DOHH2 (cell line): Measurements from ENCODE around the gene BTF3.

ENCODE experiments used
- H3F3A ChIP-seq: fragments of 200-600 bp; sonication (generic), shearing (Covaris generic); 2 replicates; pipeline ENCODE4 v1.6.0; 2016; ENCODE audit warnings: antibody characterized with exemption, mild to moderate bottlenecking; ENCODE audit not compliant: control insufficient read depth, insufficient read depth
- H3K27ac ChIP-seq: fragments of 200-600 bp; sonication (generic); 2 replicates; pipeline ENCODE4 v1.5.1; 2014; ENCODE audit warnings: low read depth, mild to moderate bottlenecking, low read length, moderate library complexity
- H3K27me3 ChIP-seq: fragments of 200-600 bp; sonication (generic); 2 replicates; pipeline ENCODE4 v1.6.1; 2014; ENCODE audit warnings: mild to moderate bottlenecking, low read length, mixed read lengths; ENCODE audit not compliant: control insufficient read depth
- H3K36me3 ChIP-seq: fragments of 200-600 bp; sonication (generic); 2 replicates; pipeline ENCODE4 v1.6.1; 2014; ENCODE audit warnings: mild to moderate bottlenecking, low read length, moderate library complexity, mixed read lengths; ENCODE audit not compliant: control insufficient read depth
- H3K4me1 ChIP-seq: fragments of 200-600 bp; sonication (generic); 2 replicates; pipeline ENCODE4 v1.6.1; 2014; ENCODE audit warnings: mild to moderate bottlenecking, low read length, mixed read lengths; ENCODE audit not compliant: control insufficient read depth
- H3K4me2 ChIP-seq: fragments of 200-600 bp; sonication (generic); 2 replicates; pipeline ENCODE4 v1.6.0; 2014; ENCODE audit warnings: mild to moderate bottlenecking, low read length, moderate library complexity
- H3K4me3 ChIP-seq: fragments of 200-600 bp; sonication (generic); 2 replicates; pipeline ENCODE4 v1.5.1; 2014; ENCODE audit warnings: mild to moderate bottlenecking, low read length, mixed read lengths
- H3K79me2 ChIP-seq: fragments of 200-600 bp; sonication (generic); 2 replicates; pipeline ENCODE4 v1.6.1; 2014; ENCODE audit warnings: mild to moderate bottlenecking, low read length, mixed read lengths; ENCODE audit not compliant: control insufficient read depth
- H3K9me2 ChIP-seq: fragments of 200-600 bp; sonication (generic); replicated peaks from 2 replicates; pipeline ENCODE4 v1.6.1; 2014; ENCODE audit warnings: mild to moderate bottlenecking, low read length, mixed read lengths; ENCODE audit not compliant: control insufficient read depth
- H3K9me3 ChIP-seq: fragments of 200-600 bp; sonication (generic); 2 replicates; pipeline ENCODE4 v1.6.1; 2014; ENCODE audit warnings: antibody characterized with exemption, low read length, mixed read lengths; ENCODE audit not compliant: control insufficient read depth, insufficient read depth
- H4K20me1 ChIP-seq: fragments of 200-600 bp; sonication (generic); 2 replicates; pipeline ENCODE4 v1.6.0; 2014; ENCODE audit warnings: low read depth, mild to moderate bottlenecking, antibody characterized with exemption, low read length, moderate library complexity; ENCODE audit not compliant: control insufficient read depth, insufficient read depth
- CTCF ChIP-seq: fragments of 200-600 bp; sonication (generic); IDR thresholded peaks from one replicate; pipeline ENCODE4 v1.5.1; 2014; ENCODE audit warnings: antibody characterized with exemption, mild to moderate bottlenecking, low read depth, low read length; ENCODE audit not compliant: poor library complexity, severe bottlenecking
- EZH2phosphoT487 ChIP-seq: fragments of 200-600 bp; sonication (generic); IDR thresholded peaks from 2 replicates; pipeline ENCODE4 v1.6.1; 2017; ENCODE audit warnings: borderline replicate concordance, mild to moderate bottlenecking, antibody characterized with exemption, low read length, moderate library complexity, mixed read lengths

Gene BTF3

GRCh38 chr5:73515232-73515631, 17.0 kb downstream of the BTF3 start:
- Histone ChIP-seq H3K9me2 (no peaks in the 10 kb centered on the region), H3K9me3 (no peaks in the 10 kb centered on the region), H3K27me3 (no peaks in the 10 kb centered on the region), H3F3A (no peaks in the 10 kb centered on the region), H3K27ac (no peak overlapping the region), H3K79me2 (no peaks in the 10 kb centered on the region), H3K4me2 (no peak overlapping the region), H3K4me3 (no peak overlapping the region), H3K36me3 (no peaks in the 10 kb centered on the region), H4K20me1 (no peaks in the 10 kb centered on the region), H3K4me1 (peaks cover 8% of the 10 kb centered on the region)
- no peak for TF ChIP-seq CTCF

GRCh38 chr5:73519531-73520283, 21.5 kb downstream of the BTF3 start:
- TF ChIP-seq CTCF (peak; percentile 87), EZH2phosphoT487 (no peak)
- H3K27ac ChIP-seq = no peak overlapping the region
- no peaks in the 10 kb centered on the region for H3K9me3 ChIP-seq
- no peaks in the 10 kb centered on the region for H3K36me3 ChIP-seq
- H3K4me3 ChIP-seq = peak overlapping the region; percentile 68
- no peaks in the 10 kb centered on the region for H3F3A ChIP-seq
- H3K4me2 ChIP-seq = peak overlapping the region; percentile 69
- no peaks in the 10 kb centered on the region for H3K27me3 ChIP-seq
- H3K4me1 ChIP-seq = peaks cover 8% of the 10 kb centered on the region
- no peaks in the 10 kb centered on the region for H3K9me2 ChIP-seq
- no peaks in the 10 kb centered on the region for H4K20me1 ChIP-seq
- no peaks in the 10 kb centered on the region for H3K79me2 ChIP-seq

- H3K4me1 ChIP-seq = peaks cover 9% of the 10 kb centered on the region
- H3K4me2 ChIP-seq = no peak overlapping the region
- no peaks in the 10 kb centered on the region for H3F3A ChIP-seq
- H3K9me2 ChIP-seq = no peaks in the 10 kb centered on the region
- no peaks in the 10 kb centered on the region for H3K27me3 ChIP-seq
- no peak overlapping the region for H3K4me3 ChIP-seq
- TF ChIP-seq EZH2phosphoT487 (no peak), CTCF (no peak)
- no peak overlapping the region for H3K27ac ChIP-seq
- no peaks in the 10 kb centered on the region for H3K36me3 ChIP-seq
- H4K20me1 ChIP-seq = no peaks in the 10 kb centered on the region
- H3K79me2 ChIP-seq = no peaks in the 10 kb centered on the region
- no peaks in the 10 kb centered on the region for H3K9me3 ChIP-seq
These were observed 24.7 kb downstream of the BTF3 start for GRCh38 chr5:73522989-73523388.
